Measurements from ENCODE around the gene GOLGA6L22. TPM values are rescaled to one million over a fixed set of nuclear protein-coding genes. Genes with fewer than 3 reads are reported as not detected.

The GOLGA6L22 gene
- total RNA-seq: not detected in 2 replicates

GRCh38 chr15:22458603-22459002 is at the start of gene GOLGA6L22:
TSS of gene GOLGA6L22 (plus strand) at chr15:22458903. CDS start at chr15:22458994, 91 bp downstream.

Measured in bronchus fibroblast of lung (primary cell).